ENCODE measurements around the gene RPS6KA6. TPM values are rescaled to one million over a fixed set of nuclear protein-coding genes. Genes with fewer than 3 reads are reported as not detected.

RPS6KA6 gene
- total and polyA plus RNA-seq, 2 experiments from 2014 or later, result 2.4 to 9.3 TPM

- Histone ChIP-seq H3K9me3 (ENCODE audit: low read depth) (no peaks in the 10 kb centered on the region), H2AFZ (no peak overlapping the region), H3K9me2 (replicated peaks; ENCODE audit: insufficient read depth) (no peaks in the 10 kb centered on the region), H3K4me3 (no peak overlapping the region), H3K36me3 (replicated peaks; ENCODE audit: insufficient read depth, low read depth) (no peaks in the 10 kb centered on the region), H3K27ac (no peak overlapping the region), H3K79me2 (no peaks in the 10 kb centered on the region), H4K20me1 (ENCODE audit: insufficient read depth, poor library complexity, severe bottlenecking) (no peaks in the 10 kb centered on the region), H3K27me3 (no peaks in the 10 kb centered on the region), H3K4me1 (ENCODE audit: insufficient read depth) (no peaks in the 10 kb centered on the region), H3K4me2 (no peak overlapping the region)
- TF ChIP-seq EZH2phosphoT487 (IDR thresholded peaks at IDR 0.05; ENCODE audit: low read depth, severe bottlenecking, unreplicated experiment), result no peak
- no peak for TF ChIP-seq CTCF (IDR thresholded peaks at IDR 0.05; ENCODE audit: poor library complexity)
- no peak for TF ChIP-seq EZH2 (IDR thresholded peaks at IDR 0.05; ENCODE audit: borderline replicate concordance)
- DNase-seq (ENCODE audit: low spot score), result no peak
- WGBS (ENCODE audit: low lambda C conversion rate, missing lambda C conversion rate), result 79% methylated on average over 1 of the region's 1 CpG
These were observed 4.0 kb upstream of the RPS6KA6 start for GRCh38 chrX:84192006-84192405.

GRCh38 chrX:84189125-84189524 lies 1.1 kb upstream of the RPS6KA6 start:
- no peak overlapping the region for H3K4me3 ChIP-seq
- H3K9me3 ChIP-seq (ENCODE audit: low read depth), result no peaks in the 10 kb centered on the region
- H3K36me3 ChIP-seq (replicated peaks; ENCODE audit: insufficient read depth, low read depth), result no peaks in the 10 kb centered on the region
- no peak overlapping the region for H2AFZ ChIP-seq
- no peak overlapping the region for H3K27ac ChIP-seq
- TF ChIP-seq EZH2phosphoT487 (IDR thresholded peaks at IDR 0.05; ENCODE audit: low read depth, severe bottlenecking, unreplicated experiment), result no peak
- TF ChIP-seq EZH2 (IDR thresholded peaks at IDR 0.05; ENCODE audit: borderline replicate concordance), result no peak
- TF ChIP-seq CTCF (IDR thresholded peaks at IDR 0.05; ENCODE audit: poor library complexity), result no peak
- H3K4me2 ChIP-seq, result peak overlapping the region; percentile 76
- peaks cover 26% of the 10 kb centered on the region for H3K79me2 ChIP-seq
- no peaks in the 10 kb centered on the region for H3K9me2 ChIP-seq (replicated peaks; ENCODE audit: insufficient read depth)
- peak; percentile 19 for DNase-seq (ENCODE audit: low spot score)
- WGBS (ENCODE audit: low lambda C conversion rate, missing lambda C conversion rate), result 46% methylated on average over 6 of the region's 6 CpGs
- H3K27me3 ChIP-seq, result no peaks in the 10 kb centered on the region
- H3K4me1 ChIP-seq (ENCODE audit: insufficient read depth), result no peaks in the 10 kb centered on the region
- H4K20me1 ChIP-seq (ENCODE audit: insufficient read depth, poor library complexity, severe bottlenecking), result no peaks in the 10 kb centered on the region

- H3K4me1 ChIP-seq (ENCODE audit: insufficient read depth), result no peaks in the 10 kb centered on the region
- peak overlapping the region; percentile 57 for H3K4me3 ChIP-seq
- H3K27ac ChIP-seq, result peak overlapping the region; percentile 77
- H3K9me3 ChIP-seq (ENCODE audit: low read depth), result no peaks in the 10 kb centered on the region
- TF ChIP-seq EZH2phosphoT487 (IDR thresholded peaks at IDR 0.05; ENCODE audit: low read depth, severe bottlenecking, unreplicated experiment) (no peak), CTCF (IDR thresholded peaks at IDR 0.05; ENCODE audit: poor library complexity) (no peak), EZH2 (IDR thresholded peaks at IDR 0.05; ENCODE audit: borderline replicate concordance) (no peak)
- H3K9me2 ChIP-seq (replicated peaks; ENCODE audit: insufficient read depth), result no peaks in the 10 kb centered on the region
- peak overlapping the region; percentile 66 for H2AFZ ChIP-seq
- H3K4me2 ChIP-seq, result peak overlapping the region; percentile 76
- no peaks in the 10 kb centered on the region for H4K20me1 ChIP-seq (ENCODE audit: insufficient read depth, poor library complexity, severe bottlenecking)
- WGBS (ENCODE audit: low lambda C conversion rate, missing lambda C conversion rate), result 57% methylated on average over 10 of the region's 19 CpGs
- DNase-seq (ENCODE audit: low spot score), result peak; percentile 86
- no peaks in the 10 kb centered on the region for H3K27me3 ChIP-seq
- H3K36me3 ChIP-seq (replicated peaks; ENCODE audit: insufficient read depth, low read depth), result no peaks in the 10 kb centered on the region
- H3K79me2 ChIP-seq, result peaks cover 33% of the 10 kb centered on the region
These were observed 378 bp upstream of the RPS6KA6 start for GRCh38 chrX:84188320-84188834.

All from hepatocyte (in vitro differentiated cells).